Prostate gland (tissue), 2 donors: Measurements from ENCODE around the gene BCCIP. TPM values are rescaled to one million over a fixed set of nuclear protein-coding genes. Genes with fewer than 3 reads are reported as not detected.

Experiments
- DNase-seq: peaks from one replicate; pipeline ENCODE4 v3.0.0-alpha.2; 2019; ENCODE audit warnings: low spot score
- H3K27ac ChIP-seq, 2 donors: fragments of 200-600 bp; sonication (generic); 2 replicates each; pipeline ENCODE4 v1.5.1; 2017 to 2019
- H3K27me3 ChIP-seq: fragments of 200-600 bp; sonication (generic); replicated peaks from 2 replicates; pipeline ENCODE4 v1.5.1; 2019; ENCODE audit not compliant: insufficient read depth
- H3K36me3 ChIP-seq, 2 donors: fragments of 200-600 bp; sonication (generic); 1 replicate in 1 of 2; 2 replicates in 1 of 2; pipeline versions ENCODE4 v1.5.1 to v1.8.1; 2017 to 2019
- H3K4me1 ChIP-seq: fragments of 200-600 bp; sonication (generic); replicated peaks from 2 replicates; pipeline ENCODE4 v1.5.1; 2019
- H3K4me3 ChIP-seq, 2 donors: fragments of 200-600 bp; sonication (generic); 2 replicates each; pipeline ENCODE4 v1.5.1; 2017 to 2019
- H3K9me3 ChIP-seq: fragments of 200-600 bp; sonication (generic); 2 replicates; pipeline ENCODE4 v1.5.1; 2017
- CTCF ChIP-seq, 4 experiments: fragments of 200-600 bp in 2 of 4; fragments of 450-650 bp in 2 of 4; sonication (generic) in 2 of 4; IDR thresholded peaks; 1 replicate in 3 of 4; 2 replicates in 1 of 4; pipeline ENCODE4 v1.5.1; 2016 to 2019; ENCODE audit warnings: antibody characterized with exemption in 4 of 4, mild to moderate bottlenecking in 2 of 4, moderate library complexity in 2 of 4
- POLR2A ChIP-seq: fragments of 450-650 bp; IDR thresholded peaks from one replicate; pipeline ENCODE4 v1.6.1; 2016; ENCODE audit warnings: antibody characterized with exemption, mild to moderate bottlenecking
- POLR2AphosphoS5 ChIP-seq: sonication (generic); formaldehyde crosslinking; IDR thresholded peaks from one replicate; pipeline ENCODE4 v1.6.1; 2017; ENCODE audit warnings: antibody characterized with exemption
- WGBS: methylation state at CpG from one replicate; pipeline ENCODE4 v1.1.5; 2018; 5-methylcytosine and 5-hydroxymethylcytosine counted together
- intact Hi-C: fragments of 100-400 bp; cut with DNase I; formaldehyde crosslinking; loops from one replicate; pipeline ENCODE4 v1.14.2; 2022
- total RNA-seq, 2 donors: library from RNA; depleted of rRNA; stranded (reverse); fragments of >200 nt; gene quantifications; one replicate each; pipeline ENCODE4 v1.1.0, GENCODE V29; 2016

The BCCIP gene
- total RNA-seq, 2 donors from 2014 or later, result 38.9 to 43.4 TPM

DNA sequence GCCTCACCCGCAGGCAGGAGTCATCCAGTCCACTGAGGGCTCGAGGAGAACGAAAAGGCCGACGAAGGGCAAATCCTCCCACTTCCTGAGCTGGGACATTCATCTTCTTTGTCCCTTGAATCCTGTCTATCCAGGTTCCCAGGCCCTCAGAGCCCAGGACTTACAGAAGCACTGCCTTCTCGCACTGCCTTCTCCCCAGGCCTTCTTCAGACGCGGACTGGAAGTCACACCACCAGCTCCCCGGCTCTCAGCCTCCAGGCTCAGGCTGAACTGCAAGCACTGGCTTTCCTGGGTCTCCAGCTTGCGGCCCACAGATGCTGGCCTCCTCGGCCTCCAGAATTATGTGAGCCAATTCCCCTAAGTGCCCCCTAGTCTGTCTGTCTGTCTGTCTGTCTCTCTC, 41.3 kb upstream of the BCCIP start:
- no peak for TF ChIP-seq CTCF (IDR thresholded peaks at IDR 0.05)
- H3K4me3 ChIP-seq, result no peak overlapping the region
- WGBS, result 85% methylated on average over 11 of the region's 11 CpGs
- H3K4me1 ChIP-seq, result no peaks in the 10 kb centered on the region
- intact Hi-C loops, result no loop called here
- no peaks in the 10 kb centered on the region for H3K9me3 ChIP-seq
- DNase-seq, result no peak
- no peaks in the 10 kb centered on the region for H3K36me3 ChIP-seq
- no peak overlapping the region for H3K27ac ChIP-seq
- H3K27me3 ChIP-seq, result no peaks in the 10 kb centered on the region

GRCh38 chr10:125782616-125783015, 40.7 kb upstream of the BCCIP start:
- H3K4me1 ChIP-seq, result no peaks in the 10 kb centered on the region
- no peak for DNase-seq
- H3K27ac ChIP-seq, result no peak overlapping the region
- no peak overlapping the region for H3K4me3 ChIP-seq
- WGBS, result 87% methylated on average over 11 of the region's 11 CpGs
- intact Hi-C loops, result no loop called here
- TF ChIP-seq POLR2AphosphoS5 (no peak), CTCF (IDR thresholded peaks at IDR 0.05) (no peak)
- H3K36me3 ChIP-seq, result no peaks in the 10 kb centered on the region
- H3K27me3 ChIP-seq, result no peaks in the 10 kb centered on the region
- H3K9me3 ChIP-seq, result no peaks in the 10 kb centered on the region

- DNase-seq, result no peak
- H3K4me1 ChIP-seq, result no peaks in the 10 kb centered on the region
- no peaks in the 10 kb centered on the region for H3K27me3 ChIP-seq
- H3K4me3 ChIP-seq, result no peak overlapping the region
- intact Hi-C loops, result no loop called here
- H3K36me3 ChIP-seq, result no peaks in the 10 kb centered on the region
- TF ChIP-seq CTCF (IDR thresholded peaks at IDR 0.05), result no peak
- no peak for TF ChIP-seq POLR2A
- no peak for TF ChIP-seq POLR2AphosphoS5
- no peak overlapping the region for H3K27ac ChIP-seq
- H3K9me3 ChIP-seq, result no peaks in the 10 kb centered on the region
- 92% methylated on average over 7 of the region's 7 CpGs for WGBS
Measured at GRCh38 chr10:125783408-125783807, 39.9 kb upstream of the BCCIP start.

- intact Hi-C loops, result no loop called here
- Histone ChIP-seq H3K27me3 (no peaks in the 10 kb centered on the region), H3K4me1 (no peaks in the 10 kb centered on the region), H3K27ac (no peak overlapping the region), H3K4me3 (no peak overlapping the region), H3K36me3 (no peaks in the 10 kb centered on the region), H3K9me3 (no peaks in the 10 kb centered on the region)
- TF ChIP-seq CTCF (IDR thresholded peaks at IDR 0.05), result no peak
- TF ChIP-seq POLR2A, result no peak
- TF ChIP-seq POLR2AphosphoS5, result no peak
- DNase-seq, result no peak
- 50% methylated on average over 6 of the region's 6 CpGs for WGBS
Measured at GRCh38 chr10:125783957-125784356, 39.4 kb upstream of the BCCIP start.

GRCh38 chr10:125785791-125786190, 37.6 kb upstream of the BCCIP start:
- H3K4me1 ChIP-seq, result no peaks in the 10 kb centered on the region
- no peak overlapping the region for H3K27ac ChIP-seq
- no peaks in the 10 kb centered on the region for H3K9me3 ChIP-seq
- DNase-seq, result no peak
- H3K4me3 ChIP-seq, result no peak overlapping the region
- no peaks in the 10 kb centered on the region for H3K27me3 ChIP-seq
- 74% methylated on average over 9 of the region's 9 CpGs for WGBS
- intact Hi-C loops, result no loop called here
- TF ChIP-seq POLR2A, result no peak
- no peaks in the 10 kb centered on the region for H3K36me3 ChIP-seq
